ENCODE results near the gene FUZ. TPM values are rescaled to one million over a fixed set of nuclear protein-coding genes. Genes with fewer than 3 reads are reported as not detected.

Gene FUZ
- total RNA-seq, 1 experiment from 2014 or later: 13.9 TPM

DNA sequence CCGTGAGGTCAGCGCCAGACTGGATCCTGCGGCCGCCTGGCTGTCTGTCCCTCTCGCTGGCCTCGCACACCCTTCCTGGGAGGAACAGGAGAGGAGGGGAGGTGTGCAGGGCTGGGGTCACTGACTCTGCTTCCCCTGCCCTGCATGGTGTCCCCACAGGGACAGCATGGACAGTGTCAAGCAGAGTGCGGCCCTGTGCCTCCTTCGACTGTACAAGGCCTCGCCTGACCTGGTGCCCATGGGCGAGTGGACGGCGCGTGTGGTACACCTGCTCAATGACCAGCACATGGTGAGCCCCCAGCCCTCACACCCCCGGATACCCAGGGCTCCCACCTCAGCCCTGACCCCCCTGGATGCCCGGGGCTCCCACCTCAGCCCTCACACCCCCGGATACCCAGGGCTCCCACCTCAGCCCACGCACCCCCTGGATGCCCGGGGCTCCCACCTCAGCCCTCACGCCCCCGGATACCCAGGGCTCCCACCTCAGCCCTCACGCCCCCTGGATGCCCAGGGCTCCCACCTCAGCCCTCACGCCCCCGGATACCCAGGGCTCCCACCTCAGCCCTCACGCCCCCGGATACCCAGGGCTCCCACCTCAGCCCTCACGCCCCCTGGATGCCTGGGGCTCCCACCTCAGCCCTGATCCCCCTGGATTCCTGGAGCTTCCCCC is 21.2 kb downstream of the FUZ start:
- TF ChIP-seq SIN3A (IDR thresholded peaks at IDR 0.05; ENCODE audit: borderline replicate concordance, insufficient read depth, low read depth, low read length) (no peak), POLR2AphosphoS5 (IDR thresholded peaks at IDR 0.05; ENCODE audit: low read depth, low read length) (no peak), CTCF (IDR thresholded peaks at IDR 0.05) (no peak), TCF7L2 (IDR thresholded peaks at IDR 0.05; ENCODE audit: low read depth, low read length) (no peak)
- TF ChIP-seq, protein P1, sequence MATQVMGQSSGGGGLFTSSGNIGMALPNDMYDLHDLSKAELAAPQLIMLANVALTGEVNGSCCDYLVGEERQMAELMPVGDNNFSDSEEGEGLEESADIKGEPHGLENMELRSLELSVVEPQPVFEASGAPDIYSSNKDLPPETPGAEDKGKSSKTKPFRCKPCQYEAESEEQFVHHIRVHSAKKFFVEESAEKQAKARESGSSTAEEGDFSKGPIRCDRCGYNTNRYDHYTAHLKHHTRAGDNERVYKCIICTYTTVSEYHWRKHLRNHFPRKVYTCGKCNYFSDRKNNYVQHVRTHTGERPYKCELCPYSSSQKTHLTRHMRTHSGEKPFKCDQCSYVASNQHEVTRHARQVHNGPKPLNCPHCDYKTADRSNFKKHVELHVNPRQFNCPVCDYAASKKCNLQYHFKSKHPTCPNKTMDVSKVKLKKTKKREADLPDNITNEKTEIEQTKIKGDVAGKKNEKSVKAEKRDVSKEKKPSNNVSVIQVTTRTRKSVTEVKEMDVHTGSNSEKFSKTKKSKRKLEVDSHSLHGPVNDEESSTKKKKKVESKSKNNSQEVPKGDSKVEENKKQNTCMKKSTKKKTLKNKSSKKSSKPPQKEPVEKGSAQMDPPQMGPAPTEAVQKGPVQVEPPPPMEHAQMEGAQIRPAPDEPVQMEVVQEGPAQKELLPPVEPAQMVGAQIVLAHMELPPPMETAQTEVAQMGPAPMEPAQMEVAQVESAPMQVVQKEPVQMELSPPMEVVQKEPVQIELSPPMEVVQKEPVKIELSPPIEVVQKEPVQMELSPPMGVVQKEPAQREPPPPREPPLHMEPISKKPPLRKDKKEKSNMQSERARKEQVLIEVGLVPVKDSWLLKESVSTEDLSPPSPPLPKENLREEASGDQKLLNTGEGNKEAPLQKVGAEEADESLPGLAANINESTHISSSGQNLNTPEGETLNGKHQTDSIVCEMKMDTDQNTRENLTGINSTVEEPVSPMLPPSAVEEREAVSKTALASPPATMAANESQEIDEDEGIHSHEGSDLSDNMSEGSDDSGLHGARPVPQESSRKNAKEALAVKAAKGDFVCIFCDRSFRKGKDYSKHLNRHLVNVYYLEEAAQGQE (IDR thresholded peaks at IDR 0.05; ENCODE audit: insufficient read depth in 1 of 2, low read depth in 2 of 2, low read length in 1 of 2): no peak
- POLR2A ChIA-PET: no interaction called here
- CTCF ChIA-PET: no interaction called here
- Histone ChIP-seq H3K4me3 (ENCODE audit: low read depth in 2 of 2, low read length in 2 of 2) (no peak overlapping the region), H3K4me1 (ENCODE audit: control insufficient read depth, insufficient read depth, low read length) (no peaks in the 10 kb centered on the region), H3K27me3 (ENCODE audit: control insufficient read depth, insufficient read depth, low read length) (no peaks in the 10 kb centered on the region), H3K9me3 (ENCODE audit: control insufficient read depth, insufficient read depth, low read depth, low read length) (no peaks in the 10 kb centered on the region), H3K27ac (ENCODE audit: low read length) (no peak overlapping the region), H3K36me3 (ENCODE audit: control insufficient read depth, insufficient read depth, low read length) (no peaks in the 10 kb centered on the region; the same call in 1 of the 2 replicates)
- BruUV-seq (replicated peaks): no TSS peak
- ATAC-seq: no peak
- no peak for DNase-seq (ENCODE audit: low read depth, low spot score)
- in situ Hi-C loops (cut with HindIII; ENCODE audit: low pct_unique_long_range_greater_than_20kb, low sequenced_read_pairs): no loop called here
- intact Hi-C loops (cut with micrococcal nuclease; ENCODE audit: unreplicated experiment): no loop called here

GRCh38 chr19:49790866-49791265 is 22.2 kb downstream of the FUZ start:
- H3K9me3 ChIP-seq (ENCODE audit: control insufficient read depth, insufficient read depth, low read depth, low read length): no peaks in the 10 kb centered on the region
- ChIA-PET POLR2A (no interaction called here), CTCF (no interaction called here)
- DNase-seq (ENCODE audit: low read depth, low spot score) (no peak), ATAC-seq (no peak; the same call in 1 of the 2 replicates)
- H3K27me3 ChIP-seq (ENCODE audit: control insufficient read depth, insufficient read depth, low read length): no peaks in the 10 kb centered on the region
- H3K4me1 ChIP-seq (ENCODE audit: control insufficient read depth, insufficient read depth, low read length): no peaks in the 10 kb centered on the region
- TF ChIP-seq TCF7L2 (IDR thresholded peaks at IDR 0.05; ENCODE audit: low read depth, low read length) (no peak), CTCF (IDR thresholded peaks at IDR 0.05) (no peak), POLR2AphosphoS5 (IDR thresholded peaks at IDR 0.05; ENCODE audit: low read depth, low read length) (no peak), SIN3A (IDR thresholded peaks at IDR 0.05; ENCODE audit: borderline replicate concordance, insufficient read depth, low read depth, low read length) (no peak)
- TF ChIP-seq, protein P1 (IDR thresholded peaks at IDR 0.05; ENCODE audit: insufficient read depth in 1 of 2, low read depth in 2 of 2, low read length in 1 of 2): no peak
- H3K4me3 ChIP-seq (ENCODE audit: low read depth in 2 of 2, low read length in 2 of 2): no peak overlapping the region
- in situ Hi-C loops (cut with HindIII; ENCODE audit: low pct_unique_long_range_greater_than_20kb, low sequenced_read_pairs) (no loop called here), intact Hi-C loops (cut with micrococcal nuclease; ENCODE audit: unreplicated experiment) (no loop called here)
- H3K36me3 ChIP-seq (ENCODE audit: control insufficient read depth, insufficient read depth, low read length): no peaks in the 10 kb centered on the region; the same call in 1 of the 2 replicates
- H3K27ac ChIP-seq (ENCODE audit: low read length): no peak overlapping the region
- BruUV-seq (replicated peaks): no TSS peak
